NCI-H345 (cell line): ENCODE results near the gene DNAJC16.
"Not testable (repeated sequence)": the region's sequence is repeated elsewhere in the genome, so short reads cannot be mapped to it uniquely, and the experiment has no call there.

Source experiments
- DNase-seq: peaks from one replicate; lab custom pipeline; 2025; lab: John Stamatoyannopoulos, UW

The DNAJC16 gene

DNA sequence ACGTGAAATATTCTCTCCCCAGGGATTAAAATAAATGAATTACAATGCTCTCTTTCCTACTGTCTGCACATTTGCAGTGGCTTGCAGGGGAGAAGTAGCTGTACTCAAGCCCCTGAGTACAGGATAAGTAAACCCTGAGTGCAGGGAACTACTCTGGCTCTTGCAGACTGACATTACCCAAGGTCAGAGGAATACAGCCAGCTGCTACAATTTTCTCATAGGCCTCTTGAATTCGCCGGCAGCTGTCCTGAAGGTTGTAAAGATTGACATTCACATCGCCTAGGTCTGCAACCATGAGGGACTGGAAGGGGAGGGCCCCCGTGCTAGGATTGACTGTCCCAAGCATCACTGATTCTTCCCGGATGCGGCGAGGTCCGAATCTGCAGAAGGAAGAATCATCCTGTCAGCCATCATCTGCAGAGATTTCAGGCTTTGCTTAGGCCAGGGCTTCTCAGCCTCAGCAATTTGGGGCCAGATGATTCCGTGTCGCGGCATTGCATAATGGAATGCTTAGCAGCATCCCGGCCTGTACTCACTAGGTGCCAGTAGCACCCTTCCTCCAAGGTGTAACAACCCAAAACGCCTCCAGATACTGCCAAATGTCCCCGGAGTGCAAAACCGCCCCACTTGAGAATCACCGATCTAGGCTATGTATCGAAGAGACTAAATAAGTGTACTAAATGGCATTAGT lies 56.5 kb downstream of the DNAJC16 start:
- DNase-seq: no peak

DNA sequence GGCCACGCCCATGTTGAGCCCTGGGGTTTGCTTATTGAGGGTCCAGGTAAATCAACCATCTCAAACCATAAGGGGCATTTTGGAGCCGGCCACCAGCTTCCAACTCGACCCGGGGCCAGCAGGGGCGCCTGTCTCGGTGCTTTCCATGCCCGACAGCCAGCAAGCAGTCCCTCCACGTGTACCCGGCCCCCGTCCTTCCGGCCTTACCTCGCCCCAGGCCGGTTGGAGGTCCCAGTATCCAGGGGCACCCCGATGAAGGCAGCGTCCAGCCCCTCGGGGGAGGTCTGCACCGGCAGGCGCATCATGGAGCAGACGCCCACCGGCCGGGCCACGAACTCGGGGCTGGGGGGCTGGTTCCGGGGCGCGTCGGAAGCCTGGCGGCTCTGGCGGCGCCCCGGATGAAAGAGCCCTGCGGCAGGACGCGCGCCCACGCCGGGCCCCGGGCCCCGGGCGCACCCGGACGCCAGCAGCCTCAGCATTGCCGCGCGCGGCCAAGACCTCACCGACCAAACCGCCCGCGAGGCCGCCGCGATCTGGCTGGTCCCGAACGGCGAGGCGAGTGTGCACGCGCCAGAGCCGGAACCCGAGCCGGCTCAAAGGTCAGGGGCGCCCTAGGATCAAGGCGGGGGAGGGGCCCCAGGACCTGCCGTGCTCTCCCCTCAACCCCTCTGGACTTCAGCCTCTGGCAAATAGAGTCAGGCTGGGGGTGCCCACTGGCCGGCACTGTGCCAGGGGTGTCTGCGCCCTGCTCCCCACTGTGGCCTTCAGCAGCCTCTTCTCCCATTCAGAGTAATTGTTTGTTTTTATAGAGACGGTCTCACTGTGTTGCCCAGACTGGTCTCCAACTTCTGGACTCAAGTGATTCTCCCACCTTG lies 58.1 kb downstream of the DNAJC16 start, which contains the start of gene AGMAT:
Gene AGMAT (minus strand): TSS at position 563 of the 875 bp plus-strand sequence. CDS start 84 bp downstream, at position 479.
- peak; percentile 13 for DNase-seq

DNA sequence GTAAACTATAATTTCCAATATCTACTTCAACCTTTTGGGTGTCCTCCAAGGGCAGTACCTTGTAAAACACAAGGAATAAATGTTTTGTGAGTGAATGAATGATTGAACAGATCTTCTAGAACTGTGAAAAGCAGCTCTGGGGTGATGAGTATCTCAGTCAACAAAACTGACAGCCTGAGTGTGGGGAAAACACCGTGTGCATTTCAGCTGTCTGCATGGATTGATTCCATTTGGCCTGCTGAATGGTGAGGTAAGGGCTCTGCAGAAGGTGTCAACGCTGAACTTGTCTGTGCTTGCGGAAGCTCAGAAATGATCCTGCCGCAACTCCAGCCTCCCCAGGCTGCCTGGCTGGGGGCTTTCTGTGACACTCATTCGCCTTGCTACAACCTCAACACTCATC lies 65.6 kb downstream of the DNAJC16 start:
- peak; percentile 36 for DNase-seq

DNA sequence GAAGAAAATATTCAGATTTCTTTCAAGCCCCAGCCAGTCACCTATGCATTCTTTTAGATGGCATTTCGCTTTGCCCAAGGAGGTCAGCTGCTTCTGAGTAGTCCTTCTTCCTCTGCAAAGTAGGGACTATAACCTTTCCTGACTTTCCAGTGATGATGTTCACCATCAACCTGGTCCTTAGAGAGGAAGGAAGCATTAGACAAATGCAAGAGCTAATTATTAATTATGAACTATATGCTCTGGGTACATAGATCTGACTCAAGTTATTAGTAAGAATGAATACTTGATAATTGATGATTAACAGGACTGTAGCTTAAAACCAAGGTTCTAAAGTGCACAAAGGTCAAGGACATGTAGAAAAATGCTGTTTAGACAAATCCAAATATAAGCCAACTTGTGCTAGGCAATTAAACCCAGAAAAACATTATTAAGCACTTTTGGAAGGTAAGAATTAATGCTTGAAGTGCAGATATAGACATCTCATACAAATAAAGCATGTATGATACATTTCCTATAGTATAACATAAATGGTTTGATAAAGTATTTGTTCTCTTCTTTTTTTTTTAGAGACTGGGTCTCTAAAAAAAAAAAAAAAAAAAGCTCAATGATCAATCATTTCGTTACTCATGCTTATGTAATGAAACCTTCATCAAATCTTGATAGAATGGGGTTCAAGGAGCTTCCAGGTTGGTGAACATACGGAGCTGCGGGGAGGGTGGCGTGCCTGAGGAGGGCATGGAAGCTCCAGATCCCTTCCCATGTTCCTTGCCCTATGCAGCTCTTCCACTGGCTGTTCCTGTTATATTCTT lies 69.4 kb downstream of the DNAJC16 start:
- no peak for DNase-seq

DNA sequence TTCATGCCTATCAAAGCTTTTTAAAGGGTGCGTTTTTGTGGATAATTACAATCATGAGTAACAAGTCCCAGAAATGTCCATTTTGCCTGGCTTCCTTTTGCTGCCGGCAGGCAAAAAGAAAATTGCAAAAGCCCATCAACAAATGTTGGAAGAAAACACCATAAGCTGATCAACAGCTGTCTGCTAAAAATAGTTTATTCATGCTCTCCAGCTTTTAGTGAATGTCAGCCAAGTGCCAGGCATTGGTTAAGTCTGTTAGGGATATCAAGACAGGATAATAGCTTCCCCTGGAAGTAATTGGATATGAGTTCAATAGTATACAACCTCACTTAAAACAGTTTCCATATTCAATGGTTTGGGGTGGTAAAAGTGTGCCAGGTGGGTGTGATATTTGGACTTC lies 71.8 kb downstream of the DNAJC16 start:
- no peak for DNase-seq

DNA sequence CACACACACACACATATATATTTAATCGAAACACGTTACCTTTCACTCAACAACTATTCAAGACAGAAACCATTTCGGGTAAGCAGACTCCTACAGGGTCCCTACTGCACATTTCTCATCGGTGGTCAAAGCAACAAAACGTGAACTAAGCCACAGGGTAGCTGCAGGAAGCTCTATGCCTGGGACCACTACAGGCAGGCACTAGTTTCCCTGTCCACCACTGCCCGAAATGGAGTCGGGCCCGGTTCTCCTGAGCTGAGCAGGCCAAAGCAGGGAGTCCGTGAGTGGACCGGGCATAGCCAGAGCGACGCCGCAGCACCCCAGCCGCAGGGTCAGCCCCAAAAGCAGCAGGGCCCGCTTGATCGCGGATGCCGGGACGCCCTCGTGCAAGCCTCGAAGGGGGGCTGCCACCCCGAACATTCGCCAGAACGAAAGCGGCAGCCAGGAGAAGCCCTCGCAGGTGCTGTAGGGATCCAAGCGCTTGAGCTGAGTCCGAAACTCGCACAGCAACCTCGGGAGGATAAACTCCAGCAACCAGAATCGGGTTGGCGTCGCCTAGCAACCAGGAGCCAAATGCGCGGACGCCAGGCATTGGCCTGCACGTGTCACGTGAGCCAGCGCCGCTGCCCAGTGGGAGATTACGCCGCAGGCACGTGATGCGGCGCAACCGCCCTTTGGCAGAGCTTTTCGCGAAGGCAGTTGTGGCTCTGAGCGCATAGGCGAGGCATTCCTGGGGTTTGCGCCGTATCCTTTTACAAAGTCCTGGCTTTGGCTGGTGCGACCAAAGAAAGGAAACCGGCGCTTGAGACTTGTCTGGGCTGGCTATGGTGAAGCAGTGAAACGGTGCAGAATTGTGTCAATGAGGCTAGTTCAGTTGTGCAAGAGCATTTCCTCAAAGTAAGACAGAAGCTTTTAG lies 76.7 kb downstream of the DNAJC16 start:
- peak; percentile 98 for DNase-seq

DNA sequence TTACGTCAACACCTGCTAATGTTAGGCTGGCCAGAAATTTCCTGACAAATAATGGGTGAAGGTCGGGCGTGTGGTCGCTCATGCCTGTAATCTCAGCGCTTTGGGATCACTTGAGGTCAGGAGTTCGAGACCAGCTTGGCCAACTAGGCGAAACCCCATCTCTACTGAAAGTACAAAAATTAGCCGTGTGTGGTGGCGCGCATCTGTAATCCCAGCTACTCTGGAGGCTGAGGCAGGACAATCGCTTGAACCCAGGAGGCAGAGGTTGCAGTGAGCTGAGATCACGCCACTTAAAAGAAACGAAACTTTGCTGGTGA lies 77.3 kb downstream of the DNAJC16 start:
- not testable (repeated sequence) for DNase-seq

DNA sequence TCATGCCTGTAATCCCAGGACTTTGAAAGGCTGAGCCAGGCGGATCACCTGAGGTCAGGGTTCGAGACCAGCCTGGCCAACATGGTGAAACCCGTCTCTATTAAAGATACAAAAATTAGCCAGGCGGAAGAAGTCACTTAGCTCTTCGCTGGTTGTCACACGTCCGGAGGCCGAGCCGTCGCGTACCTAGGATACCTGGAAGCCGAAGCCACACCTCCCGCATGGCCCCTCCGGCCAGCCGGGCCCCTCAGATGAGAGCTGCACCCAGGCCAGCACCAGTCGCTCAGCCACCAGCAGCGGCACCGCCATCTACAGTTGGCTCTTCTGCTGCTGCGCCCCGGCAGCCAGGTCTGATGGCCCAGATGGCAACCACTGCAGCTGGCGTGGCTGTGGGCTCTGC lies 77.8 kb downstream of the DNAJC16 start:
- DNase-seq: not testable (repeated sequence)

DNA sequence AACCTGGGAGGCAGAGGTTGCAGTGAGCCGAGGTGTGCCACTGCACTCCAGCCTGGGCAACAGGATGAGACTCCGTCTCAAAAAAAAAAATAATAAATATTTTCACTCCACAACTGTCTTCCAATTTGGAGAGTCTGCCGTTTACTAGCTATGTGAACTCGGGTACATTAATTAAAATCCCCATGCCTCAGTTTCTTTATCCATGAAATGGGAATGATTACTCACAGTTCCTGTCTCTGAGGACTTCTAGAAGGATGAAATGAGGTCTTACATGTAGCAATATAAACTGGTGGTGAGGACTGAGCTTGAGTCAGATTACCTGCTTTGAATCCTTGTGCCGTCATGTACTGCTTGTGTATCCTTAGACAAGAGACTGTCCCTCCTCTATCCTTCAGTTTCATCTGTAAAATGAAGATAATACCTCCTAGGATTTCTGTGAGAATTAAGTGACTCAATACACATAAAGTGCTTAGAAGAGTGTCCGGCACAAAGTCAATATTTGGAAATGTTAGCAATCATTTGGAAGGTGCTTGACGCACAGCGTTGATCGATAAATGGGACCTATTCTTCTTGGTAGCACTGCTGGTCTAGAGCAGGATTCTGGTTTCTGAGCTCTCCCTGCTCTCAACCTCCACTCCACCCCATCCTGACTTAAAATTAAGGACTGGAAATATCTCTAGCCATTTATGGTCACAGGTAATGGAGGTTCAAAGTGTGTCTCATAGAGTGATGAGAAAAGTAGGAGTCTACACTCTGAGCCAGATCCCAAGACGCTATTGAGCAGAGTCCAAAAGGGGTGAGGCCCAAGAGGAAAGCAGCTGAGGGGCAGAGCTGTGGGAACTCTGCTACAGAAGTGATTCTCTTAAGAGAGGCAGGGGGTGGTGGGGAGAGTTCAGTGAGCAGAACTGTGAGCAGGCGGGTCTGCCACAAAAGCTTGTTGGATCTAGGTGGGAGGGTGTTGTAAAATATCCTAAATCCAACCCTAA lies 79.0 kb downstream of the DNAJC16 start:
- DNase-seq: no peak

DNA sequence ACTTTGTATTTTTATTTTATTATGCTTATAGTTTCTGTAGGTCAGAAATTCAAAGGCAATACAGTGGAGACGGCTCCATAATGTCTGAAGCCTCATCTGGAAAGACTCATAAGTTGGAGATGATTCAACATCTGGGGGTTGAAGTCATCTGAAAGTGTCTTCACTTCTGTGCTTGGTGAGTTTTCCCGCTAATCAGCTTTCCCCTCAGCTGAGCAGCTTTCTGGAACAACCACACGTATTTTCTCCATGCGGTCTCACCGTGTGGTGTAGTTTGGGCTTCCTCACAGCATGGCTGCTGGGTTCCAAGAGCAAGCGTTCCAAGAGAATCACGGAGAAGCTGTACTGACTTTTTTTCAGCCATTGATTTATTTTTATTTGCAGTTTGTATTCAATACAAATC lies 83.0 kb downstream of the DNAJC16 start:
- DNase-seq: no peak

DNA sequence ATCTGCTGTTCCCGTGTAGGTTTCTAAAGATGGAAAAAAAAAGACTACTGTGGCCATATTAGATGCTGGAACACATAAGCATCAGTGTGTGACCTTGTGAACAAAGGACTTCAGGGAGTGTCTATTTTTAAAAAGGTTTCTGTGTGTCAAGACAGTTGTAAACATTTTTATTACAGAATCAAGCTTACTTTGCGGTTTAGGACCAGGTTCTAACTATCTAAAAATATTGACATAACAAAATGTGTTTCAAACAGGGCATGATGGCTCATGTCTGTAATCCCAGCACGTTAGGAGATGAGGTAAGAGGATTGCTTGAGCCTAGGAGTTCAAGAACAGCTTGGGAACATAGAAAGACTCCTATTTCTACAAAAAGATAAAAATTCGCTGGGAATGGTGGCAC lies 83.5 kb downstream of the DNAJC16 start:
- DNase-seq: peak; percentile 32

DNA sequence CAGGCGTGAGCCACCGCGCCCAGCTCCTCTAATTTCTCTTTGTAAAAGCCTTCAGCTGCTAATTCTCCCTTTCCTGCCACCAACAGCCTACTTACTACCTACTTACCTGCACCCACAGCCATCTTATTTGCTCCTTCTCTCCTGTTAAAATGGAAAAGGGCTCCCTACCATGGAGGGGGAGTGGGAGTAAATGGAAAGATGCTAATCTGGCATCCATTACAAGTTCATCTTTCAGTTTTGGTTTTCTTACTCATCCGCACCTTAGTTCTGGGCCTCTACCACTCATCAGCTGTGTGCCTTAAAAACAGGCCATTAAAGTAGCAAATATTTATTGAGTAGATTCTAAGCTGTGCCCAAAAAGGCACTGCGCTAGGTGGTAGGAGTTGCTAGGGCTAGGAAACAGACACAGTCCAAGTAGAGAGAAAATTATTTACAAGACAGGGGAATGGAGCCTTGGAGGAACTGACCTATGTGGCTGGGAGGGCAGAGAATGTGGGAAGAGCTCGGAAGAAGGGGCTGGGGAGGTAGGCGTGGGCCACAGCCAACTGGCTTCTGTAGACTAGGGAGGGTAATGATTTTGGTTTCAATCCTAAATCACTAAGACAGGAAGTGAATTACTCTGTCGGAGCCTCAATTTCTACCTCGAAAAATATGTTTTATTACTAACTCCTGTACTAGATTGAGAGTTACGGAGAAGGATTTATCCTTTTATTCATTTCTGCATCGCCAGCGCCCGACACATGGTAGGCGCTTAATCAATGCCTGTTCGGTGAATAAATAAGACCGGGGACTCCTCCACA lies 89.9 kb downstream of the DNAJC16 start:
- no peak for DNase-seq

DNA sequence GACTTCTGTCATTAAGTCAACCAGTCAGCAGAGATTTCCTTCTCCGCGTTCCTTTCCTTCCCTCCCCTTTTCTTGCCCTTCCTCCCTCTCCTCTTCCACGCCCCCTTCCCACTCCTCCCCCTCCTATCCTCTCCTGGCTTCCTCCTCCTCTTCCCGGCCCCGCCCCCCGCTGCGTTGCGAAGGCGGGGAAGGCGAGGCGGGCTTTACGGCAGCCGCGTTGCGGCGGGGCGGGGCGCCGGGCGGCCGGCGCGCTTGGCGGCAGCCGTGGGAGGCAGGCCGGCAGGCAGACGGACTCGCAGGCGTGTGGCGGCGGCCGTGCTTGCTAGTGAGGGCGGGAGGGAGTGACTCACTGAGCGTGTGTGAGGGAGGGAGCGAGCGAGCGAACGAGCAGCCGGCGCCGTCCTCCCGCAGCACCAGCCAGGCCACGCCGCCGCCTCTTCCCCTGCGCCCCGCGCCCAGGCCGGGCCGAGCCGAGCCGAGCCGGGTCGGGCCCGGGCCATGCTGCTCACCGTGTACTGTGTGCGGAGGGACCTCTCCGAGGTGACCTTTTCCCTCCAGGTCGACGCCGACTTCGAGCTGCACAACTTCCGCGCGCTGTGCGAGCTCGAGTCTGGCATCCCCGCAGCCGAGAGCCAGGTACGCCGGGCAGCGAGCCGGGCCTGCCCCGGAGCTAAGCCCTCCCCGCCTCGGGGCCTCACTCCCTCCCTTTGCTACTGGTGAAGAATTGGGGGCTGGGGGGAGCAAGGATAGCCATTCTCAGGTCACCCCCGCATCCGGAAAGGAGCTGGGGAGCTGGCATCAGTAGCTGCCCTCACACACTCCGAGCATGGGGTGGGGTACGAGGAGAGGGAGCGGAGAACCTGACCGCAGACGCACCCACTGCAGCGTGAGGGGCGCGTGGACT lies 90.8 kb downstream of the DNAJC16 start, which contains the start of gene DDI2:
Gene DDI2 (plus strand): TSS at position 286 of the 904 bp plus-strand sequence. CDS start 213 bp downstream, at position 499.
- peak; percentile 96 for DNase-seq

DNA sequence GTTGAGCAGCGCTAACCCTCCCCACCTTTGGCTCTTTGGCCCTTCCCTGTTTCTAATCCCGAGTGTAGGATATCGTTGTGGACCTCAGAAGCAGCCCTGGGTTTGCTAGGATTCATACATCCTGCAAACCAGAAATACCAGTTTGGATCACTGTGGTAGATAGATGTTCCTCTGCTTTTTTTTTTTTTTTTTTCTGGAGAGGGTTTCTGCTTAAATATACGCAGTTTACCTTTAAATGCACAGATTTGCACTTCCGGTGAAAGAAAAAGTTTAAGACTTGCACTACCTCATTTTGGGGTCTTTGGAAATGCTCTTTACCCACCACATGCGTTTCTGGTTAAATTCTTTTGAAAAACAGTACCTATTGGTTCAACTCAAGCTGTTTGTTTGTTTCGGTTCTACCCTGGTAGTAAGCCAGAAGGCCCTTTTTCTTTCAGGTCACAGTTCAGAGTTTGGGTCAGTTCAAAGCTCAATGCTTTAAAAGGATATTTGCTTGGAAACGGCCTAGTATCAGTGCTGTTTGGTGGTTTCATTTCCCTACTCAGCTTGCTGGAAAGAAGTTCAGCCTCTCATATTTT lies 91.5 kb downstream of the DNAJC16 start:
- no peak for DNase-seq

DNA sequence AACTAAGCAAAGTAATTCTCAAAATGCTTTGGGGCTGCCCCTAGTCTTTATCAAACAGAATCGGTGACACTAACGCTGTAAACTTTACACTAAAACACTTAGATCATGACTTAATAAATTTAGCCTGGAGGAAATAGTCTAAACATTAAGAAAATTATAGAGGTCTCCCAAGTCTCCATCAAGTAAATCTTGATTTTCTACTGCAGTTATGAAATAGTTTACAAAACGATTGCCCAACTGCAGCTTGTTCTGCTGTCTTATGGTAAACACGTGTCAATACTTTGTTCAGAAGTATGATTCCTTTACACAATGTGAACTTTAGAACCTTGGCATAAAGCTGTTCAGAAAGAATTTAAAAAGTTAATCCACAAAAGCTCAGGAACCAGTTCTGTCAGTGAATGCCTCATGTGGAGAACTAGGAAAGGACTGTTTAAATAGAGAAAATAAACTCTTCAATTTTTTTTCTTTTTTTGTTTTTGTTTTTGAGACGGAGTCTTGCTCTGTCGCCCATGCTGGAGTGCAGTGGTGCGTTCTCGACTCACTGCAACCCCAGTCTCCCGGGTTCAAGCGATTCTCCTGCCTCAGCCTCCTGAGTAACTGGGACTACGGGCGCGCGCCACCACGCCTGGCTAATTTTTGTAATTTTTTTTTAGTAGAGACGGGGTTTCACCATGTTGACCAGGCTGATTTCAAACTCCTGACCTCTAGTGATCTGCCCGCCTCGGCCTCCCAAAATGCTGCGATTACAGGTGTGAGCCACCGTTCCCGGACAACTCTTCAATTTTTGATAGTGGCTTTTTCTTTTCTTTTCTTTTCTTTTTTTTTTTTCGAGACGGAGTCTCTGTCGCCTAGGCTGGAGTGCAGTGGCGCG lies 92.2 kb downstream of the DNAJC16 start:
- DNase-seq: no peak

DNA sequence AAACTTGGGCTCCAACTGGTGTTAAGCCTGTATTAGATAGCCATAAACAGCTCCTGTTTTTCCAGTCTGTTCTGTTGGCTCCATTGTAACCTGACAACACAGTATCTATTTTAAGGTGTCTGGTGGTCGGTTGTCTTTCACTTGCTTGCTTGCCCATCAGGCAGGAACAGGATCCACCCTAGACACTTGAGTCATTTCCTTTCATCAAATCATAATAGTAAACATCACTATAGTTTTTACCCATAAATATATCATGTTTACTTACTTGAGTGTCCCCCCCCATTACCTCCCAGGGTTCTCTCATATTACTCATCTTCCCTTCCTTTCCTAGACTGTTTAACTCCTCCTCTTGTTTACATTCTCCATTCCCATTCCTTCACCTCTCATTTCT lies 93.5 kb downstream of the DNAJC16 start:
- DNase-seq: no peak
